MV-4-11 (cell line): ENCODE data around the gene A3GALT2.
"Not testable (repeated sequence)": the region's sequence is repeated elsewhere in the genome, so short reads cannot be mapped to it uniquely, and the experiment has no call there.

Experiments
- DNase-seq: peaks from one replicate; lab custom pipeline; 2025; lab: John Stamatoyannopoulos, UW

The A3GALT2 gene

GRCh38 chr1:33294071-33295010 lies 26.6 kb downstream of the A3GALT2 start:
- DNase-seq = no peak

- DNase-seq = no peak
These were observed 28.1 kb downstream of the A3GALT2 start for GRCh38 chr1:33292726-33293340.

GRCh38 chr1:33290615-33291014 lies 30.3 kb downstream of the A3GALT2 start:
- DNase-seq = not testable (repeated sequence)

- no peak for DNase-seq
These were observed 31.1 kb downstream of the A3GALT2 start for GRCh38 chr1:33289858-33290154.

- no peak for DNase-seq
These were observed 31.7 kb downstream of the A3GALT2 start for GRCh38 chr1:33288976-33289857.

- no peak for DNase-seq
These were observed 33.6 kb downstream of the A3GALT2 start for GRCh38 chr1:33287317-33287716.

- no peak for DNase-seq
These were observed 34.3 kb downstream of the A3GALT2 start for GRCh38 chr1:33286451-33287185.

GRCh38 chr1:33284049-33284448 lies 36.8 kb downstream of the A3GALT2 start:
- DNase-seq = no peak

GRCh38 chr1:33282791-33283190 lies 38.1 kb downstream of the A3GALT2 start:
- DNase-seq = no peak

GRCh38 chr1:33281554-33282303 lies 39.2 kb downstream of the A3GALT2 start:
- no peak for DNase-seq

GRCh38 chr1:33280091-33280661 lies 40.7 kb downstream of the A3GALT2 start:
- DNase-seq = no peak

GRCh38 chr1:33277488-33278084 lies 43.3 kb downstream of the A3GALT2 start:
- no peak for DNase-seq

- no peak for DNase-seq
These were observed 44.2 kb downstream of the A3GALT2 start for GRCh38 chr1:33276573-33277298.

GRCh38 chr1:33275706-33276572 lies 45.0 kb downstream of the A3GALT2 start:
- DNase-seq = no peak

GRCh38 chr1:33275195-33275594 lies 45.7 kb downstream of the A3GALT2 start:
- no peak for DNase-seq

GRCh38 chr1:33274446-33274845 lies 46.5 kb downstream of the A3GALT2 start:
- DNase-seq = no peak

GRCh38 chr1:33273961-33274371 lies 46.9 kb downstream of the A3GALT2 start:
- DNase-seq = no peak

- no peak for DNase-seq
These were observed 47.5 kb downstream of the A3GALT2 start for GRCh38 chr1:33273406-33273805.

- no peak for DNase-seq
These were observed 48.0 kb downstream of the A3GALT2 start for GRCh38 chr1:33272930-33273329.
